COLO829 (cell line): ENCODE data around the gene ARMC7.
A peak's percentile ranks its signal among the peaks of the same experiment; 100 is the strongest.
"Not testable (repeated sequence)": the region's sequence is repeated elsewhere in the genome, so short reads cannot be mapped to it uniquely, and the experiment has no call there.

Source experiments
- DNase-seq: peaks from one replicate; pipeline ENCODE4 v3.0.0; 2012; ENCODE audit warnings: low spot score

ARMC7 gene

DNA sequence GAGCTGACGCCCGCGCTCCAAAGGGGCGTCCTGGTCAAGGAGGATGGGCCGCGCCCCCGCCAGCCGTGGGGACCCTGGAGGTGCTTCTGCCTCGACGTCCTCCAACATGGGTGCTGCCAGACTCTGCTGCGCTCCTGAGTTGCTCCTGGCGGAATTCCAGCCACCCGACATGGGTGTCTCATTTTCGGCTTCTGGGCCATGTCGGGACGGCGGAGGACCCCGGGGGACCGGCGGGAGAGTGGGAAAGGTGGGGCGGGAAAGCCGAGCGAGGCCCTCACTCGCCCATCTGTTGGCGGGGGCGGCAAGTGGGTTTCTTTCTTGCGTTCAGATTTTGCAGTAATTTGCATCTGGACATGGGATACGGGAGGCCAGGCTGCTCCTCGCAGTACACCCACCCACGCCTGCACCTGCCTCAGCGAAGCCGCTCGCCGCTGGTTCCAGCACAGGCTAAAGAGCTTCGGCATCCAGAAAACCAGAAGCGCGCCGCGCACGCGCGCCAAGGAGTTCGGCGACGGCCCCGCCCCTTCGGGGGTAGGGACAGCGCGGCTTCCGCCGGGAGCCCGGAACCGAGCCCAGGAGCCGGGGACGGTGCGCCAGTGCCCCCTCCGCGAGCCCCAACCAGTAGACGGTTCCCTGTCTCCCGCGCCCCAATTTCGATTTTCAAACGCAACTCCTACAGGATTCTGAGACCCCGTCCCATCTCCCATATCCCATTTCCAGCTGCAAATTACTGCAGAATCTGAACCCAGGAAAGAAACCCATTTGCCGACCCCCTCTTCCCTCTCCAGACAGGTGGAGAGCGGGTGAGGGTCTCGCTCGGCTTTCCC, at the start of gene ARMC7:
Gene ARMC7 (plus strand): TSS at position 563 of the 827 bp plus-strand sequence. CDS start 320 bp downstream, outside the sequence.
- peak; percentile 96 for DNase-seq

DNA sequence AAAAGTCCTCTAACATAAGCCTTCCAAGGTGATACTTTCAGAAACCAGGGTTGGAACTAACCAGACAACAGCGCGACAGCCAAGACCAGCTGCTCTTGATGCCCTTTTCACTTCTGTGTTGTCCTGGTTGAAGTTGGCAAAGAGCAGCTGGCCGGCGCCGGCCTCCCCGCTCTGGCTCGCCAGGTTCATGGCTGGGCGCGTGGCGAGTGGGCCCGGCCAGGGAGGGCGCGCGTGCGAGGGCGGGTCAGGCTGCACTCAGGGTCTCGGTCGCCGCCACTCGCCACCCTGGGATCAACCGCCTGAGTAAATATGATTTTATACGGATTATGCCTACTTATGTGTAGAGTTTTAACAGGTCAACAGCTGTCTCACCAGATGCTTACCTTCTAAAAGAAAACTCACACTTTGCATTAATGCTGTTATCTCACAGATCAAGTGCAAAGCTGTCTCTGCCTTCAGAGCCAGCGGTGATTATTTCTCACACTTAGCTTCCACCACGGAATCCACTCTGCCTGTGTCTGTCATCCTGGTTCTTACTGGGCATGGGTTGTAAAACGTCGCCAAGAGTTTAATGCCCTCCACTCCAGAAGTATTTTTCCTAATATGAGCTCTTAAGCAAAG, 49.2 kb upstream of the ARMC7 start:
- DNase-seq, result no peak

DNA sequence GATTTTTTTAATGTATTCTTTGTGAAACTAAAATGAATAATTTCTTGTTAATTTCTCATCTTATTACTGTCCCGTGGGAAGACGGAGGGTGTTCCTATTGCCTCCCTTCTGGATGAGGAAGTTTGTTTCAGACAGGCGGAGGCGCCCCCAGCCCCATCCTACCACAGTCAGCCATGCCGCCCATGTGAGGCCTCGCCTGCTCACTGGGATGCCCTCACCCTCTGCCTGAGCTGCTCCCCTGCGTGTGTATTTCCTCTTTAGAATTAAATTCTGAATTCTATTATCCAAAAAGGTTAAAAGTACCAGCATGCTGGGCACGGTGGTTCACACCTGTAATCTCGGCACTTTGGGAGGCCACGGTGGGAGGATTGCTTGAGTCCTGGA, 48.7 kb upstream of the ARMC7 start:
- no peak for DNase-seq

DNA sequence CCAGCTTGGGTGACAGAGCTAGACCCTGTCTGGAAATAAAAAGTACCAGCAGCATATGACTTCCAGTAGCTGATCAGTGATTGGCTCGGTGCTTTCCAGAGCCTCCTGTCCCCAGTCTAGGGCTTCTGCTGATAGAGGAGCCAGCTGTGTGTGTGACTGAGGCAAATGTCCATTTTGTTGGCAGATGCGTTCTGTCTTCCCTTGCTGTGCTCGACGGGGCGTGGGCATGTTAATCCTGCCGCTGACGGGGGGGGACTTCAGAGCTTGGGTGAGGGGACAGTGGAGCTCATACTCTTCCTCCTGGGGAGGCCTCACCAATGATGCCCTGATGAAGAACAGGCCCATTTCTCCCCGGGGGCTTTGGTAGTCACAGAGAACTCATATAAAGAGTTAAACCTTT, 48.2 kb upstream of the ARMC7 start:
- no peak for DNase-seq

DNA sequence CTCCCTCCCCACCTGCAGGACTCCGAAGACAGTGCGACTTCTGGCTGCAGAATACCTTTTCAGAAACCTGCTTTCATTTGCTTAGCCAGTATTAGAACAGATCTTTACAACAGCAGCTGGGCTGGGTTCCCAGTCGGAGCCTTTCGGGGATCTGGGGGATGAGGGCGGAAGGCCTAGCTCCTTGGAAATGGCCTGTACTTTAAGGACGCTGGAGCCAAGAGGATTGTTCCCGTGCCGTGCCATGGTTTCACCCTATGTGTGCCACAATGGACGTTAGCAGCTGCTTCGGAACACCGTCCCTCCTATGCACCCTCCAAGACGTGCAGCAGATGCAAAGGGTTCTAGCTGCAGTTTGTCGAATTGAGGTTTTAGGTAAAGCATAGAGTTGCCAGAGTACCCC, 46.6 kb upstream of the ARMC7 start:
- no peak for DNase-seq

DNA sequence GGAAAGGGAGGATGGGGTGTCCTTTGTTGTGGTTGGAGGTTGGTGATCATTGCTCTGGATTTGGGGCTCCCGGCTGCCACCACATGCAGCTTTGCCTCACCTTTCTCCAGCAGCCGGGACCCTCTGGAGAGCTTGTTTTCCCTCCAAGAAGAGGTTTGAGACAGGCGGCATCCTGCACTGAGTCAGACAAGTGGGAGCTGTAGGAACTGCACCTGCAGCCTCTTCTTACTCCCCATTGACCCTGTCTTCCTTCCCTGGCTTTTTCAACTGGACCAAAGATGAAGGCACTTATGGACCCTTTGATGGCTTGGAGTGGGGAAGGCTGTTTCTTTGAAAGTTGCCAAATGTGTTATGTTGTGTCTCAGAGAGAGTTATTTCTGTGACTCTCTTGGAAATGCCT, 46.1 kb upstream of the ARMC7 start:
- no peak for DNase-seq

DNA sequence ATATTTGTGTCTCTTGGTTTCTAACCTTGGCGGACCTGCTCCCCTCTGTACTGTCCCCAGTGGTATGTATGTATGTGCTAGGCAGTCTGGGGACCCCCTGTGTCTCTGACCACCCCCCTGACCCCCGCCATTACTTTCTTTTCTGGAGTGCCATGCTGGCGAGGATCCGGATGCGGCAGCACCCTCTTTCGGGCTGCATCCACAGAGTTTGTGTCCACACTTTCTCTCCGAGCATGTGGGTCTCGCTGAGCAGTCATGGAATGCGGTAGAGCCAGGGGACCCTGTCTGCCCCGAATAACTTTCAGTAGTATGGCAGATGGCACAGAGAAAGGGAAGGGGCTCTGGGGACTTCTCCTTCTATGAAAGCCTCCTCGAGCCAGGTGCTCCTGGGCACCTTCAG, 45.7 kb upstream of the ARMC7 start:
- no peak for DNase-seq

DNA sequence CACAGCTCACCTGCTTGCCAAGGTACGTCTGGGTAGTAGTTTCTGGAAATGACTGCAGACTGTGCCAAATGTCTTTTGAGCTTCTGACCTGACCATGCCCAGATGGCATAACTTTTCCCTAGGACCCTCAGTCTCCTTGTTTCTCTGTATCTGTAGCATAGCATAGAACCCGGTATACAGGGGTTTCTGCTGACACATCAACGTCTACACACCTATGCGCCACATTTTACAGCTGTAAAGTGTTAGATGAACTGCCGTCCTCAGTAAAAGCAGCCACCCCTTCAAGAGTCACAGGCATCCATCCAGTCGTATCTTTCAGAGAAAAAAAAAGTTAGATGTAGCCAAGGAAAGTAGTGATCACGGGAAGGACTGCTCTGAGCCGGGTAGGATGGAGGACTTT, 45.3 kb upstream of the ARMC7 start:
- no peak for DNase-seq

DNA sequence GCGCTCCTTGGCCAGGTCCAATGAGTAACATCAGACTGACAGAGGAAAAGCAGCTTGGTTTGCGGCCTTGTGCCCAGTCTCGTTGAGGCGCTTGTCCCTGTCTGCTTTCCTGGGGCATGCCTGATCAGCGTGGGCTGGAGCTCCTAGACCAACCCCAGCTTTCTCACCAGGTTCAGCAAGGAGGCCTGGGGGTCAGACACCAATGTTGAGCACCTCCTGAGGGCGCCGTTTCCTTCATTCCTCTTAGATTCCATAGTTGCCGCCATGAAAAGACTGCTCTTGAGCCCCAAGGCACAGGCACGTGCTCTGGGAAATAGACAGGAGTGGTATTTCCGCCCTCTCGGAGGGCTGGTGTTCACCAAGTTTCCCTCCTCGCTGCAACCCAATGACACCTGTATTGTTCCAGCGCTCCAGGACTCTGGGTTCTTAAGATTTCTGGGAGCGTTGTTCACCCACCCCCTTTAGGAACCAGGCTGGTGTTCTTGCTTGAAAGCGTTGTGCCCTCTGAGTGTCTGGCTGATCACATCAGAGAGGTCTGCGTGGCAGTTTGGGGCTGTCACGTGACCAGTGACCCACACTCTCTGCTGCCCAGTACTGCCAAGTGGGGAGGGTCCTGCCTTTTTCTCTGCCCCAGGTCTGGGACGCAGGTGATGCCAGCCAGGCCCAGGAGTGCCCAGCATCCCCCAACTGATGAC, 44.8 kb upstream of the ARMC7 start:
- no peak for DNase-seq

DNA sequence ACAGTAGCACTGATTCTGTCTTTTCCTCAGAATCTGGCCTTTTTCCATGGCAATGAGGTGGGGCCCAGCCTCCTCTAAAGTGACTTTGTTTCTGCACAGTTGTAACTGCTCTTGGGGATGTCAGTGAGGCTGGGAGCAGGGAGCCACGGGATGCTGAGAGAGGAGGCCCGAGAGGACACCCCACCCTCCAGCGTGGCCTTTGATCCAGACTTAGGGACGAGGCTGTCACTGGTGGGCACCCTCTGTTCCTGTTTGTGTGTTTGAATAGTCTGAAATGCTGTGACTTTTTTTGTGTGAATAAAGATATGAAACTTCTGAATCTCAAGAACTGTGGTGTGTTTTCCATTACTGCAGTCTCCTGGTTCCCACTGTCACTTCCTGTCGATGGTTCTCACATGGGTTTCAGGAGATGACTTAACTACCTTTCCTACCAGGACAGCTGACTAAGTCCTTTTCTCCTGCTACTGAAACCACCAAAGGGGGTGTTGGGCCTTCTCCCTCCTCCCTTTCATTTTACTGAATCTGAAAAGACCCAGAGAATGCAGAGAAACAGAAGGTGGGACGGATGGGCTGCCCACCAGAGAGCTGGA, 44.1 kb upstream of the ARMC7 start:
- DNase-seq, result no peak

DNA sequence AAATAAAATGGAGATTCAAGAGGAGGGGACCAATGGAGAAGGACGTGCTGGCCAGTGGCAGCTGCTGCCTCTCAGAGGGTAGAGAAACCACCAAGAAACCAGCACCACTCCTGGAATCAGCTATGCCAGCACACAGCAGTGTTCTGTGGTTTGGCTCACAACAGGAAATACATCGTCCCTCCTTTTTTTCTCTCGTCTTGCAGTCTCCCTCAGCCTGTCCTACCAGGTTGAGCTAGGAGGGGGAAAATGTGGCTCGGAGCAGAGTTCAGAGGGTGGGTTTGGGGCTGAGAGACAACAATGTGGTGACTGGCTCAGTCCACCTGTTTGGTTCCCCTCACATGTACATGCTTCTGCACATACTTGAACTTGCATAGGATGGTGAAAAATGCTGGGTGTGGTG, 41.9 kb upstream of the ARMC7 start:
- DNase-seq, result no peak

DNA sequence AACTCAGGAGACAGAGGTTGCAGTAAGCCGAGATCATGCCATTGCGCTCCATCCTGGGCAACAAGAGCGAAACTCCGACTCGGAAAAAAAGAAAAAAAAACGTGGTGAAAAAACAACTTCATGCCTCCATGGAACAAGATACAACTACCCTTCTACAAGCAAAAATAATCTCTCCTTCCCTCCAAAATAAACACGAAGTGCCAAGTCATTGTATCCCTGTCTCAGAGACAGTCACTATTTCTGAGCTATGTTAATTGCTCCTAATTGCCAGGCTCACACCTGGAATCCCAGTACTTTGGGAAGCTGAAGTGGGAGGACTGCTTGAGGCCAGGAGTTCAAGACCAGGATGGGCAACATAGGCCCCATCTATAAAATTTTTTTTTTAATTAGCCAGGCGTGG, 41.0 kb upstream of the ARMC7 start:
- no peak for DNase-seq

DNA sequence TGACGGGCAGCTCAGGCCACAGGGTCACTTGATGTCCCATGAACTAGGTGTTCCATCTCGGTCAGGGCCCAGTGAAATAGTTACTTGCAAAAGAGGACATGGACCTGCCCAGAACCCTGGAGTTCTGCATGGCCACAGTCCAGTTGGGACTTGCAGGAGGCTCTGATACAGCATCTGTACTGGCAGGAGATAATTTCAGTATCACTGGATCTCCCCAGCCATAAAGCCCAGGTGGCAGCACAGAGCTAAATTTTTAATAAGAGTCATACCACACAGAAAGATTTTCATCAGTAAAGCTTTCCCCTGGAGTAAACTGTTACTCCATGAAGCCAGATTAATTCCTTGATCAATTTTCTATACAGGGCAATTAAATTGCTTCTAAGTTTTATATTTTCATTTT, 40.0 kb upstream of the ARMC7 start:
- DNase-seq, result no peak

DNA sequence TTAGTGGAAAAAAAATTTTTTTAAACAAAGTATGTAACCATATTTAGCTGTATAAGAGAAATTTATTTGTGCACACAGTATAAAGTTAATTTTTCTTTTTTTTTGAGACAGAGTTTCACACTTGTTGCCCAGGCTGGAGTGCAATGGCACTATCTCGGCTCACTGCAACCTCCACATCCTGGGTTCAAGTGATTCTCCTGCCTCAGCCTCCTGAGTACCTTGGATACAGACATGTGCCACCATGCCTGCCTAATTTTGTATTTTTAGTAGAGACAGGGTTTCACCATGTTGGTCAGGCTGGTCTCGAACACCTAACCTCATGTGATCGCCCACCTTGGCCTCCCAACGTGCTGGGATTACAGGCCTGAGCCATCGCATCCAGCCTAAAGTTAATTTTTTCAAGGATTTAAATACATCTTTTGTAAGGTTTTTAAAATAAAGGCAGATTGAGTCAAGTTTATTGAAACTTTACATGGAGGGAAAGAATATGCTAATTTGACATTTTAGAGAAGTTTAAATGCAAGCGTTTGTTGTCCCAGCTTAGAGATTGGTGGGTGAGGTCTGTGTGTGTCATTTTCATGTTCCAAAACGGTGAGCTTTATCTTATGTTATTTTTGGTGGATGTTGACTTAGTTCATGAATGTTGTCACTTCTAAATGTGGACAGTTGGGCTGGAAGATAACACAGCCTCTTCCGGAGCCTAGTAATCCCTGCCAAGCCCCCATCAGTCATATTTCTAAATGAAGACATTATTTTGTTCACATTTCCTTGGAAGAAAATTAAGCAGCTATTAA, 38.1 kb upstream of the ARMC7 start:
- not testable (repeated sequence) for DNase-seq

DNA sequence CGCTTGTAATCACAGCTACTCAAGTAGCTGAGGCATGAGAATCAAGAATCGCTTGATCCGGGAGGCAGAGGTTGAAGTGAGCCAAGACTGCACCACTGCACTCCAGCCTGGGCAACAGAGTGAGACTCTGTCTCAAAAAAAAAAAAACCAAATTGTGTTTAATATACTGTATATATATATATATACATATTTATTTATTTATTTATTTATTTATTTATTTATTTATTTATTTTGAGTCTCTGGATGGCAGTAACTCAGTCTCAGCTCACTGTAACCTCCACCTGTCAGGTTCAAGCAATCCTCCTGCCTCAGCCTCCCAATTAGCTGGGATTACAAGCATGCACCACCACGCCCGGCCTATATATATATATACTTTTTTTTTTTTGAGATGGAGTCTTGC, 36.9 kb upstream of the ARMC7 start:
- not testable (repeated sequence) for DNase-seq

DNA sequence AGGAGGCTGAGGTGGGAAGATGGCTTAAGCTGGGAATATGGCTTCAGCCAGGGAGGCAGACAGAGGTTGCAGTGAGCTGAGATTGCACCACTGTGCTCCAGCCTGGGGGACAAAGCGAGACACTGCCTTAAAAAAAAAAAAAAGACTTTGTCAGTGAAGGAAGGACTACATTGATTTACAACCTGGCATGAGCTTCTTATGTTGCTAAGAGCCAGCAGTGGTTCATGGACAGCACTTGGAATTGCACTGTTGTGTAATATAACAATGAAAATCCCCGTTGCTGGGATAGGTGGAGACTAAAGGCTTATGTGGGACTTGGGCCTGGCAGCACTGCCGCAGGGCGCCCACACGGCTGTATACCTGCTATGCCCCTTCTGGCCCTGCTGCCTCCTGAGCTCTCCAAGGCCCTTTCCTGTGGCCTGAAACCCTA, 36.1 kb upstream of the ARMC7 start:
- no peak for DNase-seq

DNA sequence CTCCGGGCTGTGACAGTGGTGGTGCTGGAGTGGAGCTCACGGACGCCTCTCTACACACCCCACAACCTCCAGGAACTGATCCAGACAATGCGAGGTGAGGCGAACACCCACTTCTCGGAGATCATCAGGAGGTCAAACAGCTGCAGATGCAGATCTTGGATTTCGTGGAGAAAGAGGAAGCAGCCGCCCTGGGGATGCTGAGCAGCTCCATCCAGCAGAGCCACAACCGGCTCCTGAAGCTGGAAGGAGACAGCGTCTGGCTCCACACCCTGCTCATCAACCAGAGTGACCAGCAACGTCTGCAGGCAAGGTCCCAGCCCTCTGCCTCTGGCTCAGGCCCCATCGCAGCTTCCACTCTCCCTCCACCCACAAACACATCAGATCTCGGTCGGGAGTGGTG, 35.2 kb upstream of the ARMC7 start:
- no peak for DNase-seq

DNA sequence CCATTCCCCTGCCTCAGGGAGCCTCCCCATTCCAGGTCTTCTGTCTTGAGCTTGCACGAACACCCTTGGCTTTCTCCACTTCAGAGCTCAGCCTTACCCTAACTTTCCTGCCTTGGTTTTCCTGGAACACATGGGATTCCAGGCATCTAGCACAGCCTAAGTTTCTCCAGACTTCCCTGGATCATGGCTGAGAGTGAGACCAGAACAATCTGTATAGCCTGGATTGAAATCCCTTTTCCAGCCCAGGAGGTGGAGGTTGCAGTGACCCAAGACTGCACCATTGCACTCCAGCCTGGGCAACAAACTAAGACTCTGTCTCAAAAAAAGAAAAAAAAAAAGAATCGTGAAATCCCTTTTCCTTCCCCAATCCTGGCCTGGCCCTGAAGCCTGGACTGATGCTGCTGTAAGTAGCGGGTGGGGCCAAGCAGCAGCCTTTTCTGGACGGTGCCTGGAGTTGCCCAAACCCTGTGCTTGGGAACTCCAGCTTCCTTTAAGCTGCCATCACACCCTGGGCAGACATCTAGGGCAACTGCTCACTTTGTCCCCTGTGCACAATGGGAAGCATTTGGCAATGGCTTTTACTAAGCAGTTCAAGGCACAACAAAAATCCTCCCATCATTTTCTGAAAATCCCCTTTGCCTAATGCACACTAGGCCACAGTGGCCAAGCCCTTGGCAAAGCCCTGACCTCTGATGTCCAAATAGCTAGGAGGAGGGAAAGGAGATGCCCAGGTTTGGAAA, 34.0 kb upstream of the ARMC7 start:
- DNase-seq, result no peak

DNA sequence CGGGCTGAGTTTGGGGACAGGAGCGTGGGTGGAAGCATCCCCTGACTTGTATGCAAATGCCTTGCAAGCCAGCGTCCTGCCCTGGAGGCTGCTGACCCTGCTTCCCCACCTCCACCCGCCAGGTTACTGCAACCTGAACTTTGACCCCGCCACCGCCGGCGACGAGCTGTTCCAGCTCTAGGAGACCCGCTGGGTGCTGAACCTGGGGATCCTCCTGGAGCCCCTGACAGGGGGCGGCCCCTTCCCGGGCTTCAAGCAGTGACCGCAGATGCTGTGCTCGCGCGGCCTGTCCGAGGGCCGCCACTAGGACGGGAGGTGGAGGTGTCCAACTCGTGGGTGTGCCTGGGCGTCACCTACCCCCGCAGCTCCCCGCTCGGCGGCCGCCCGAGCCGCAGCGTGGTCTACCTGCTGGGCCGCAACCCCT, 32.7 kb upstream of the ARMC7 start:
- no peak for DNase-seq

DNA sequence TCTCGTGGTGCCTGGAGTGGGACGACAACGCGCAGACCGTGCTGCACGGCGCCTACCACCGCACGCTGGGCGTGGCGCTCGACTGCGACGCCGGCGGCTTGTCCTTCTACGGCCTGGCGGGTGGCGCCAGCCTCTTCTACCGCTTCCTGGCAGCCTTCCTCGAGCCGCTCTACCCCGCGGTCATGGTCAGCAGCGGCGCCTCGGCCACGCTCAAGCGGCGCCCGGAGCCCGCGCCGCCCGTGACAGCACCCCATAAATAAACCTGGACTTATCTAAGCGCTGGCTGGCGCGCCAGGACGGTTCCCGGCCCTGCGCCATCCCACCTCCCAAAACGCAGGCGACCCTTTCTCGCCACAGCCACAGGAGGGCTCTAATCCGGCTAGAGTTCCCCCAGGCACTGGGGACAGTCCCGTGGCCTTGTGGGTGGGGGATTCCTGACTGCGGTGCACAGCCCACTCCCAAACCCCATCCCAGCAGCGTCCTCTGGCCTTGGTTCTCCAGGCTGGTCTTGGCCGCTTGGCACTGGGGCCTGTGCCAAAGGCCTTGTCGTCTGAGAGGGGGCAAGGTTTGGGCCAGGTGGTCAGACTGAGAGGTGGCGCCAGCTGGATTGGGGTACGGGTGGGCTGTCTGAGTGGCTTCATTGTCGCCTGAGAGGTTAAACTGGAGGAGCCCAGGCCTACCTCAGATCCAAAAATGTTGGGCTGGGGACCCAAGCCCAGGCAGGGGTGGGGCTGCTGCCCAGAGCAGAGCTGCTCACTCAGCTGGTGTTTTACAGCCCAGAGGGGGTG, 32.1 kb upstream of the ARMC7 start:
- no peak for DNase-seq
